GM21825 (cell line): ENCODE data around the gene ST8SIA2.

Experiments
- ATAC-seq: cut with Tn5 transposase; IDR thresholded peaks from one replicate; pipeline ENCODE4 v1.9.1; 2021; ENCODE audit warnings: mild to moderate bottlenecking, moderate library complexity; ENCODE audit not compliant: unreplicated experiment

The ST8SIA2 gene

DNA sequence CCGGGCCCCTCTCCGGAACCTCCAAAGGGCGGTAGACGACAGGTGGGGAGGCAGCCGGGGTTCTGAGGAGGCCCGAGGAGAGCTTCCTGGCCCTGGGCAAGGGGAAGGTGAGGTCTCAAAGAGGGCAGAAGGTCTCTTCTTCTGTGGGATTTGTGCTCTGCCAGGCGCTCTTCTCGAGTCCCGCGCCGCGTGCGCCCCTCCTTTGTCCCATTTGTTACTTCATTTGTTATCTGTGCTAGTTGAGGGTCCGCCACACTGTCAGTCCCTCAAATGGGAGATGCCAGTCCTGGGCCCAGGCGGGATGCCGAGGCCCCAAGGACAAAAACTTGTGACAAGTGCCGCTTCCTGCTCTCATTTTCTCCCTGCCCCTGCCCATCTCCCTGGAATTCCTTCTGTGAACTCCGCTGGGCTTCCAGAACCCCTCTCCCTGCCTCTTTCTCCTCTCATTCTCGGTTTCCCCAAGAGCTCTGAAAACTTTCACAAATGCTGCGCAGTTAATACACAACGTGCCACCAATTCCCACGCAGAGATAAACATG lies 1.5 kb downstream of the ST8SIA2 start:
- no peak for ATAC-seq

GRCh38 chr15:92399271-92399950 lies 5.7 kb downstream of the ST8SIA2 start:
- no peak for ATAC-seq

DNA sequence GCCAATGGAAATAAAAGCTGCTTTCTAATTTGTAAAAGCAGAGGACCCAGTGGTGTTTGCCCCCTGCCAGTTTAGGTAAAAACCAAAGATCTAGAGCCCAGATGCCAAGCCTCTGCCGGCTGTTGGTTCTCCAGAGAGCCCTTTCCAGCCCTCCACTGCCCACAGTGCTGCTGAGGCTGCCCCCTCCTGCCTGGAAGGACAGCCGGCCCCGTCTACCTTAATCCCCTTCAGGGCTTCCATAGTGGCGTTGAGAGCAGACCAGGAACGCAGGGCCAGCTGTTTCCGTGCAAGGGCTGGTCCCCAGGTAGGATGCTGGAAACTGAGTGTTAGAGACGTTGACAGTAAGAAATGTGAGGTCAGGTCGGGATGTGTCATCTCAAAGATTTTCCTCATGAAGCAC lies 6.9 kb downstream of the ST8SIA2 start:
- no peak for ATAC-seq

DNA sequence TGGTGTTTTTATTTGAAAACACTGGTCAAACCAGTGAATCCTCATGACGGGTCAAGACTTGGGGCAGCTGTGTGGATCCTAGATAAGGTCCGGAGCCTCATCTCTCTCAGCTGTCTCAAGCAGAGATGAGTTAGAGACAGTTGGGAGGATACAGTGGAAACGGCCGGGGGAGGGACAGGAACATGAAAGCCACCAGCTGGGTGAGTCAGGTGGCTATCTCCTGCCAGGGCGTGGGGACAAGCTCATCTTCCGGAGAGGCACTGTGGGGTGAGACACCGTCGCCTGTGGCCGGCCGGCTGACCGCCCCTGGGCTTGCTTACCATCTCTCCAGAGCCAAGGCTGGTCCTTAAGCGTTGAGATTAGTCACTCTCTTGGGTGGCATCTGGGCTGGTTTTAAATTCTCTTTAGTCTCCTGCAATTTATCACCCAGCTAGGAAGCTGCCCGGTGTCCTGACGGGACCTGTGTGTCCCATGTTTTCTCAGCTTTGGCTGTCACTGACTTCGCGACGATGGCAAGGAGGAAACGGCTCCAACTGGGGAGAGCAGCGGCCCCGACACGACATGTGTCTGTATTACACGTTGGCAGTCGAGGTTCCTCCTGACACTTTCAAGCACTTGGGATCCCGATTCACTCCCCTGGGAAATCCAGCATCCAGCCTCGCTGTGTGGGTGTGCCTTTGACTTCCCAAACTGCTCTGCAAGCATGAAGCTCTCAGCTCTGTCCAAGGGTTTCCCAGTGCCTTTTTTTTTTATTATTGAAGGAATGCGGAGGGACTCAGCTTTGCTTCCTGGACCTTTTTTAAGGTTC lies 7.5 kb downstream of the ST8SIA2 start:
- no peak for ATAC-seq

DNA sequence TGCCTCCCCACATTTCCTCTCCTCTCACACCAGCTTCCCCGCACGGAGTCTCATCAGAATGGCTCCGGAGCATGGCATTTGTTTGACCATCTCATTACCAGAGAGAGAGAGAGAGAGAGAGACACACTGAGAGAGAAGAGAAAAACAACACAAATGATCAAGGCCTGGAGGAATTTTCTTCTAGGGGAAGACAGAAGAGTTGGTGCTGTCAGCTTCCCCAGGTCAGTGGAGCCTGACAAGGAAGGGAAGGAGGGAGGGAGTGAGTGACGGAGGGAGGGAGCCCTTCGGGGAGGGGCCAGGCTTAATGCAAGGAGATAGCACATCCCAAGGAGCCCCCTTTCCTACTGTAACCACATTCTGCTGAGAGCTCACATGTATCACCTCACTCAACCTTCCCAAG lies 9.1 kb downstream of the ST8SIA2 start:
- no peak for ATAC-seq

- ATAC-seq: no peak
Measured at GRCh38 chr15:92405942-92406341, 12.3 kb downstream of the ST8SIA2 start.

GRCh38 chr15:92407321-92407720 lies 13.6 kb downstream of the ST8SIA2 start:
- no peak for ATAC-seq

GRCh38 chr15:92407916-92408315 lies 14.2 kb downstream of the ST8SIA2 start:
- ATAC-seq: no peak

GRCh38 chr15:92409006-92409405 lies 15.3 kb downstream of the ST8SIA2 start:
- no peak for ATAC-seq

DNA sequence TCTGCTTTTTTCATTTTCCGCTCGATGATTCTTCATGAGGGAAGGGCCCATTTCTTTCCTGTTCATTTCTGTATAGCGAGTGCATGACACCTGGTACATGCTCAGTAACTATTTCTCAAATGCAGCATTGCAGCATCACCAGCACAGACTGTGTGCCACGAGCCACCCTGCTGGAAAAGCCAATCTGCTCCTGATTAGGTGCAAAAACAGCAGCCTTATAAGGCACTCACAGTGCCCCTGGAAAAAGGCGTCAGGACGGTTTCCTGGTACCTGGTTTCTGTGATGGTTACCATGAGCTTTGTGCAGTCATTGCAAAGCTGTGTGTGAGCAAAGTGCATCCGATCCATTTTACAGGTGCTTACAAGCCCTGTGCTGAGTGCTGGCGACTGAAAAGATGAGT lies 15.8 kb downstream of the ST8SIA2 start:
- no peak for ATAC-seq

DNA sequence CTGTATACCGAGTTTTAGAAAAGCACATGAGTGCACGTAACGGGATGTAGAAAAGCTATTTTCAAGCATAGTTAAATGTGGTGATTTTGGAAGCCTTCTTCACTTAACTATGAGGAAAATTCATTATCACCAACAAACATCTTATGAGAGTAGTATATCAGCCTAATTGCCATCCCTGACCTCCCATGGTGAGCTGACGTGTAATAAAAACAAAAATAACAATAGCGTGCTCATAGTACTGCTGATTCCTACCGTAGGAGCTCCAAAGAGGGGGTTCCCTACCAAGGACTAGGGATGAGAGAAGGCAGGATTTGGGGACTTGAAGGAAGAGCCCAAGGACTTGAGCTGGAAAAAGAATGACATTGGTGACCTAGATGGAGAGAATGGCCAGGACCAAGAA lies 16.9 kb downstream of the ST8SIA2 start:
- ATAC-seq: no peak

DNA sequence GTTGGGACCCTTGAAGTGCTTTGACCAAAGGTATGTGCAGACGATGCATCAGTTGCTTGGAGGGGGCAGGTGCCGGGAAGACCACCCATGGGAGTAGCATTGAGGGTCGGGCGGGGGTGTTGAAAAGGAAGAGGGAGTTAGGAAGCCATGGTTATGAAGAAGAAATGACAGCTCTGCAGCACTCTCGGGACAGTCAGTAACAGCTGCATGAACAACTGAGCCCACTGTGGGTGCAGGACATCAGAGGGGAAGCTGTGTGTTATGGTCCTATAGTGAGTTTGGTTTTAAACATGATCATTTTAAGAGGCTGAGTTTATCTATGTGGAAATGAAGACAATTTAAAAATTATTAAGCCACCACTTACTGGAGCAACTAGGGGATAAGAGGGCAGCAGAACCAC lies 17.6 kb downstream of the ST8SIA2 start:
- no peak for ATAC-seq

- ATAC-seq: no peak
Measured at GRCh38 chr15:92413510-92413909, 19.8 kb downstream of the ST8SIA2 start.

DNA sequence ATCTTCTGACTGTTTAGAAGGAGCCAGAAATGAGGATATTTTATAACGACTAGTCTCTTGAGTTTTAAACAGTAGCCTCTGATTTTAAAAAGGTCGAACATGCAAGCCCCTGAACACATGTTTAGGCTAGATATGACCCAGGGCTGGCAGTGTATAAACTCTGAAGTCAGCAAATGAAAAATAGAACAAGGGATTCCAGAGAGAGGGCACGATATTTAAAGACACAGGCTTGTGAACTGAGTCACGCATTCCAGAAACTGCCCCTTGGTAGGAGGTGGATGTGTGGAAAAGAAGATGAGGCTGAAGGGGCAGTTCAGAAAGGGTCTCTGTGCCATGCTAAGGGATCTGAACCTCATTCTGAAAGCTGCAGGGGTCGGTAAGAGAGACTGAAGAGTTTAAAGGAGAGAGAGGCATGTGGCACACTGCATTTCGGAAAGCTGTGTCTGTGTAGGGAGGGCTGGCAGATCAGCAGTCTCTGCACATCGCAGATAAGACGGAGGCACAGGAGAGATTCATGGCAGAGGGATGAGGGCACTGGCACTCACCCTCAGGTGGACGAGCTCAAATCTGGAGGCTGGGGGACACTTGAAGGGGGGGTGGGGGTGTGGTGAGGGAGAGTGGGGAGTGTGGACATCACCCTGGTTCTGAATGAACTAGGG lies 22.1 kb downstream of the ST8SIA2 start:
- ATAC-seq: no peak

DNA sequence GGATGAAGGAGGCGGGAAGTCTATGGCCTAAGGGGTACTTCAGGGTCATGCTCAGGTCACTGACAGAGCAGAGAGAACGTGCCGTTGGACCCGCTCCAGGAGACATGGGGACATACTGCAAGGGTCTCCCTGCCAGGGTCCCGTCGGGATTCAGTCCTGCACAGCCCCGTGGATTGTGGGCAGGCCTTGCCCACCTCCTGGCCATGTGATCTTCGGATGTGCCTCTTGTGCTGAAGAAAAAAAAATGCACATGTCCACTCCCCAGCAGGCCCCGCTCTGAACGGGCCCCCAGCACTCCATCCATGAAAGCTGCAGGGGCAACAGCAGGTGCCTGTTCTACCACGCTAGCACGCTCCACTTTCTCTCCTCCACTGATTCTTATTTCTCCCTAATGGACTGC lies 22.9 kb downstream of the ST8SIA2 start:
- ATAC-seq: no peak

DNA sequence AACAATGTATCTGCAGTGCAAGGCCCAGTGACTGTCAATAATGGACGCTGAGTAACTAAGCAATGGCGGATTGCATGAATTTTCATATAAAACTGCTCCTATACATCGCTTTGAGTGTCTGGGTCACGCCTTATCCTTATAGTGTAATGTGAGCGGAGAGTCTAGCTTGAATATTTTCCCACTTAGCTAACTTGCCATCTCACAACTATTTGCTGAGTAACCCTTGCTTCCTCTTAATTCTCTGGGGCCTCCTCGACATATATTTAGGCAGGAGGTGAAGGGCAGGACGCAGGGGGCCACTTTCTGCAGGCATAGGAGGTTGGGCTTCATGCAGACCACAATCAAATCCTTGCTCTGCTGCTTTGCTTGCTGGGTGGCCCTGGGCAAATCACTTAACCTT lies 24.0 kb downstream of the ST8SIA2 start:
- ATAC-seq: no peak

- no peak for ATAC-seq
Measured at GRCh38 chr15:92418864-92419263, 25.2 kb downstream of the ST8SIA2 start.

DNA sequence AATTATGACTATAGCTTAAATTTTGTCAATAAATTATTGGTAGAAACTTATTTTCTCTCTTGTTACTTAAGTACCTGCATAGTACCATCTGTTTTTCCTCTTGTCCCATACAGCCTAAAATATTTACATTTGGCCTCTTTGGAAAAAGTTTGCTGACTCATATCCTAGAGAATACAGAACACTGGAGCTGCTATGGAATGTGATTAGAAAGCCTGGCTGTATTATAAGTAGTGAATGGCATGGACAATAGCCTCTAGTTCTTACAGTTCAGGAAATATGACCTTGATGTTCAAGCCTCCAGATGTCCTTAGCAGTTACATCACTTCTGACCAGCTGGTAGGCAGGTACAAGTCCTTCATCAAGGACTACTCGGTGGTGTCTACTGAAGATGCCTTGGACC lies 28.3 kb downstream of the ST8SIA2 start:
- no peak for ATAC-seq

DNA sequence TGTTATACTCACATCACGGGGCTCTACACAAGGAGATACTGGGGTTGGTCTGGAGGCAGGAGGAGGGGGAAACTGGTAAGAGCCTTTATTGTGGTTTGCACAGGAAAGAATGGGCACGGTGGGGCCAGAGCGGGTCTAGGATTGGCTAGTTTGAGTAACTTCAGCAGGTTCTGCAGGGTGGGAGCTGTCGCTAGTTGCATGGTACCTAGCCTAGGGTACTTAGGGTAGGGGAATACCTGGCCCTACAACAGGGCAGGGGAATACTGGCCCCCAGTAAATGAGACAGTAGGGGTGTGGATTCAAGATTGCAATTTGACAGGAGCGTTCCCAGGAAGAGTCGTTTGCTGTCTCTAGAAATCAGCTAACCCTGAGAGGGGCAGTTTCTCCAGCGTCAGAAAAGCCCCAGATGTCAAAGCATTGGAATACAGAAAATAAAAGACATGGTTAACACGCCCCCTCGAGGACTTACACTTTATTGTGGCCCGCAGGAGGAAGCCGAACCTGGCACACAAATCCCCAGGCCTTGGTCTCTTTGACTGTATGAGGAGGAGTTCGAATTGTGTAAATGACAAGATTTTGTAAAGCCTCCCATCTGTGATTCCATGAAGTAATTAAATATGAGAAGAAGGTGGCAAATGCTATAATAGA lies 32.0 kb downstream of the ST8SIA2 start:
- ATAC-seq: no peak

GRCh38 chr15:92429378-92430068 lies 35.8 kb downstream of the ST8SIA2 start:
- ATAC-seq: no peak

GRCh38 chr15:92430069-92430440 lies 36.4 kb downstream of the ST8SIA2 start:
- no peak for ATAC-seq
